Activated CD8-positive, alpha-beta memory T cell treated with anti-CD3 and anti-CD28 coated beads for 24 hours (primary cell): Measurements from ENCODE around the gene FCRLB.
"Not testable (repeated sequence)": the region's sequence is repeated elsewhere in the genome, so short reads cannot be mapped to it uniquely, and the experiment has no call there.

ENCODE experiments used
- DNase-seq: peaks from one replicate; pipeline ENCODE4 v3.0.0-alpha.2; 2020

The FCRLB gene

DNA sequence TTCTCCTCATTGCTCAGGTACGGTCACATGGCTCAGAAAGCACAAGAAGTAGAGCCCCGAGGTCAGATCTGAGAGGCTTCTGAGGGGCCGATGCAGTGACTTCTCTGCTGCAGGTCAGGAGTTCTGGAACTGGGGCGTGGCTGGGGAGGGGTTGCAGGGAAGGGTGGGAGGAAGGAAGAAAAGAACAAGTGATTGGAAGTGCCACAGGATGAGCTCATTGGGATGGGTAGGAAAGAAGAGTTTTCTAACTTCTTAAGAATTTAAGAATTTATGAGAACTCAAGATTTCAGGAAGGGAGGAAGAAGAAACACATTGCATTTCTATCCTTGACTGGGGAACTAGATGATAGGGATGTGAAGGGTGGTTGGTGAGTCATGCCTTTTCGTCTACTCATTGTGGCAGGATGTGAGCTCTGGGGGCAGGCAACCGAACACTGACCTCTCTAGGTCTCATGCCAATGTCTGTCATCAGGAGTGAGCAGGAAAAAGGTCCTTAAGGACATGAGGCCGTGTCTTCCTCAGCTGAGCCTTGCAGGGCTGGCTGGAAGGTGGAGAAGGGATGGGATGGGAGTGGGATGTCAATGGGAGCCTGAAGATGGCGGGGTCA, 497 bp downstream of the FCRLB start:
- no peak for DNase-seq

- DNase-seq = no peak
Measured at GRCh38 chr1:161722406-161722805, 1.1 kb downstream of the FCRLB start.

DNA sequence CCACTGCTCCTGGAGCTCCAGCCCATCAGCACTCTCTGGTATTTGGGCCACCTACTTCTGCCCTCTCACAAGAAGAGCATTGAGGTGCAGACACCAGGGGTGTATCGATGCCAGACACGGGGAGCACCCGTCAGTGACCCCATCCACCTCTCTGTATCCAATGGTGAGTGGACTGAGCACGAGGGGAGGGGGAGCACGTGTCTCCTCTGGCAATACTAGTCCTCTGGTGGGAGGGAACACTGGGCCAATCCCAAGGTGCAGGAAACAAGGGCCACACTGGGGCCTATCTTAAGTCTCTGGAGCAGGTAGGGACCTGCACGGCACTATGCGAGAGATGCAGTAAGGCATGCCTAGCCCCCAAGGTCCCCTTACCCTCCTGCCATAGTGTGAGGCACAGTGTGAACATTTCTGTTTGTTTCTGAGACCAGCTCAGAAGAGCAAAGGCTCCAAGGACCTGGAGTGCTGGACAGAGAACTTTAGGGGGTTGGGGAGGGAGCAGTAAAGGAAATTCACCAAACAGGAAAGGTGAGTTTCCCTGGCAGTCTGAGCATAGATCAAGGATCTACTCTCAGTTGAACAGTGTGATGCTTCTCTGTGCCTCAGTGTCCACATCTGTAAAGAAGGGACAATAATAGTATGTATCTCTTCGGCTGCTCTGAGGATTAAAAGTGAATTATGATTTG, 2.3 kb downstream of the FCRLB start:
- DNase-seq = no peak

DNA sequence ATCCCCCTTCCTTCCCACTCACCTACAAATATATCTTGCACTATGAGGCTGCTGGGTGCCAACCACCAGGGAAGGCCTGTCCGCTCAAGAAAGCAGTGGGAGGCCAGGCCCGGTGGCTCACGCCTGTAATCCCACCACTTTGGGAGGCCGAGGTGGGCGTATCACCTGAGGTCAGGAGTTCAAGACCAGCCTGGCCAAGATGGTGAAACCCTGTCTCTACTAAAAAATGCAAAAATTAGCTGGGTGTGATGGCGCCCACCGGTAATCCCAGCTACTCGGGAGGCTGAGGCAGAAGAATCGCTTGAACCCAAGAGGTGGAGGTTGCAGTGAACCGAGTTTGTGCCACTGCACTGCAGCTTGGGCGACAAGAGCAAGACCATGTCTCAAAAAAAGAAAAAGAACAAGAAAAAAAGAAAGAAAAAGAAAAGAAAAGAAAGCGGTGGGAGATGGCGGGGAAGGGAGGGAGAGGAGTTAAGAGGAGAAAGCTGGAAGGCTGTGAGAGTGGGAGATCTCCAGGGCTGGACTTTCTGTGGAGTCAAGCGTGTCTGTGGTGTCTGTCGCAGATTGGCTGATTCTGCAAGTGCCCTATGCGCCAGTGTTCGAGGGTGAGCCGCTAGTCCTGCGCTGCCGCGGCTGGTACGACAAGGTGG, 4.0 kb downstream of the FCRLB start:
- DNase-seq = not testable (repeated sequence)

- peak; percentile 81 for DNase-seq
Measured at GRCh38 chr1:161725908-161726472, 4.6 kb downstream of the FCRLB start.

- peak; percentile 82 for DNase-seq
Measured at GRCh38 chr1:161726473-161727255, 5.3 kb downstream of the FCRLB start.

DNA sequence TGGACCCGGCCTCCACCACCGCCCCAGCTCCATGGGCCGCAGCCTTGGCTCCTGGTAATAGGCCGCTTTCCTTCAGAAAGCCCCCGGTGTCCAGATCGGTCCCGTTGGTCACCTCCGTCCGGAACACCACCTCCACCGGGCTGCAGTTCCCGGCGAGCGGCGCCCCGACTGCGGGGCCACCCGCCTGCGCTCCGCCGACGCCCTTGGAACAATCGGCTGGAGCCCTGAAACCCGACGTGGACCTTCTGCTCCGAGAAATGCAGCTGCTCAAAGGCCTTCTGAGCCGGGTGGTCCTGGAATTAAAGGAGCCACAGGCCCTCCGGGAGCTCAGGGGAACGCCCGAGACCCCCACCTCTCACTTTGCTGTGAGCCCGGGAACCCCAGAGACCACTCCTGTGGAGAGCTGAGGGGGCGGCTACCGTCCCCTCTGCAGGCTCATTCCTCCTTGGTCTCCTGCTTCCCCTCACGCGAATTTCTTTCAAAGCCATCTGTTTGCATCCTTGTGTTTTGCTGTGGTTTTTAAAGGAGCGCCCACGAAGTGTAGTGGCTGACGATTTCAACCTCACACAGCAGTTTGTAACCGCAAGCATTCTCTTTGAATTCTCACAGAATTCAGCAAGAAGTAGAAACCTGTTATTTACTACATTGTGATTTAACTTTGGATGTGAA, 6.0 kb downstream of the FCRLB start:
- DNase-seq = peak; percentile 71

- no peak for DNase-seq
Measured at GRCh38 chr1:161728376-161729226, 7.3 kb downstream of the FCRLB start.

GRCh38 chr1:161730050-161730564, 8.8 kb downstream of the FCRLB start:
- peak; percentile 71 for DNase-seq

DNA sequence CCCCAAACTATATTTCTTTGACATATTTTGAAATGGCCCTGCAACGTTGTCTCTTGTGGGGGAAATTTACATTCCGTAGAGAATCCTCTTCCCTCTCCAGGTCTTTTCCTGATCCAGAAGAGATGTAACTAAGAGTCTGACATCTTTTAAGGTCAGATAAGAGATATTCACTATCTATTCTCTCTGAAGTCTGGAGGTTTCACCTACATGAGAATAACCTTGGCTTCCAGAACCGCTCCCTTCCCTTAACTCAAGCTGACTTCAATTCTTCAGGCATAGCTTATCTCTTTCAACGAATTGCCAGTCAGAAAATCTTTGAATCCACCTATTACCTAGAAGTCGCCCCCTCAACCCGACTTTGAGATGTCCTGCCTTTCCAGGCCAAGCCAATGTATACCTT, 9.9 kb downstream of the FCRLB start:
- no peak for DNase-seq

DNA sequence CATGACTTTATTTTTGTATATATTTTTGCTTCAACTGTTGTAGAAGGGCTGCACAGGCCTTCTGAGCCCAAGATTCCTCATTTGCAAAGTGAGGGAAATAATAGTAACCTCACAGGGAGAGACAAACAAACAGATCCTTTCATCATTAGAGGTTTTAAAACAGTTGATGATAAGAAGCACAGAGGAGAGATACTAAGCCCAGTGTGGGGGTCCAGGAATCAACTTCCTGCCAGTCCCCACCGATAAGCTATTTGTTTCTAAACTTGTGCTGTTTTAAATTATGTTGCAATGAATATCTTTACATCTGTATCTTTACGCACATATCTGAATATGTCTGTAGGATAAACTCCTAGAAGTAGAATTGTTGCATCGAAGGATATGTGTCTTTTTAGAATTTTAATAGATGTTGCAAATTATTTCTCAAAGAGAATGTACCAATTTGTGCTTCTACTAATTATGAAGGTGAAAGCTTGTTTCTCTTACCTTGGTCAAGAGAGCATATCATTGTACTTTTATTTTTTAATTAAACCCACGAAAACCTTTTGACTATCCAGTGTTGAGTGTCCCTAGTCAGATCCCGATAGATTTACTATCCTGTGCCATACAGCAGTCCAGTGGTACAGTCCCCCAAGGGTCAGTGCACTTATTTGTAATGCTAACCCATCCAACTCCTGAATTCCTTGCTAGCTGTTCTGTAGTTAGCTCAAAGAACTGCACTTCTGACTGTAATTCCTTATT, 10.8 kb downstream of the FCRLB start:
- DNase-seq = no peak

- no peak for DNase-seq
Measured at GRCh38 chr1:161733526-161733925, 12.2 kb downstream of the FCRLB start.

- DNase-seq = no peak
Measured at GRCh38 chr1:161735837-161736236, 14.5 kb downstream of the FCRLB start.

GRCh38 chr1:161736335-161736969, 15.1 kb downstream of the FCRLB start:
- no peak for DNase-seq

GRCh38 chr1:161737625-161738024, 16.3 kb downstream of the FCRLB start:
- no peak for DNase-seq

- DNase-seq = peak; percentile 76
Measured at GRCh38 chr1:161738627-161739287, 17.4 kb downstream of the FCRLB start.

DNA sequence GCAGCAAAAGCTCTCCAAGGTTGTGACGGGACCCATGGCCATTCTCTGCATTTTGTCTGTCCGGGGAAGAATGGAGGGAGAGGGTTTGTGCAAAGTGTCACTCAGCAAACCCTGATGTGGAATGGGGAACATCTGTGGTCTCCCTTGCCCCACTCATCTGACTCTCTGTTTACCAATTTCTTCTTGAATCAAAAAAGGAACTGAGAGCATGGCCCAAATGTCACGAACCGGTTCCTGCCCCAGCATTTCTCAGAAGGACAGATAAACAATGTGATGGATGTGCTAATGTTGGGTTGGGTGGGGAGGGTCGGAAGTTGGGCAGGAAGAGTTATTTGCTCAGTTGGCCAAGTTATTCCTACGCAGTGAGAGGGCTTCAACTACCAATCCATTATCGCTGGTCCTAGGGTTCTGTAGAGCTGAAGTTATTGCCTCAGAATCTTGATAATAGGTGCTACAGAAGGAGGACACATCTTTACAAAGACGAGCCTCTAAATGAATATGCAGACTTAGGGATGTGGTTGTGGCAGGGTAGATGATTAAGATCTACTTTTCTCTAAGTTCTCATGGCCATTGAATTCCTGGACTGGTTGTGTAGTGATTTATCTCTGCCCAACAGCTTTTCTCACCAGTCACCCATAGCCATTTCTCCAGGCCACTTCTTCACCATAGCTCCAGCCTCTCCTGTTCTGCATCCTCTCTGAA, 18.7 kb downstream of the FCRLB start:
- no peak for DNase-seq

- DNase-seq = no peak
Measured at GRCh38 chr1:161740921-161741320, 19.6 kb downstream of the FCRLB start.

DNA sequence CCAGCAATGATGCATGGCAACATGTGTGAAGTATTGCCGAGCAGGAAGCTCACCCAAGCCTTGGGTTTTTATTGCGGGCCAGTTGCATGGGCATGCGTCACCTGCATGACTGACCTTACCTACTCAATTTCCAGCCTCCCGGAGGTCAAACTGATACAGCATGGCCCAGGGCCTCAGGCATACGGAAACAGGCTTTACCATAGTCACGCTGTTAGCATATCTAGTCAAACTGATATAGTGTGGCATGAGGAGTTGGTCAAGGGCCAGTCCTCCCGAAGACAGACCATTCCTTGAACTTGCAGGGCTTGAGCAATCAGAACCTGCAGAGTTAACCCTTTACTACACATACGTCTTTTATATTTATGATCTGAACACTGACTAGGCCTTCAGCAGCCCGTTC, 21.9 kb downstream of the FCRLB start:
- DNase-seq = no peak
